Activated gamma-delta T cell treated with anti-CD3 and anti-CD28 coated beads, Interleukin-2, amount 50 U/mL, for 16 hours (primary cell): ENCODE data around the gene ITGA5.

Source experiments
- DNase-seq: peaks from one replicate; pipeline ENCODE4 v3.0.0-alpha.2; 2020; ENCODE audit warnings: low read depth

The ITGA5 gene

DNA sequence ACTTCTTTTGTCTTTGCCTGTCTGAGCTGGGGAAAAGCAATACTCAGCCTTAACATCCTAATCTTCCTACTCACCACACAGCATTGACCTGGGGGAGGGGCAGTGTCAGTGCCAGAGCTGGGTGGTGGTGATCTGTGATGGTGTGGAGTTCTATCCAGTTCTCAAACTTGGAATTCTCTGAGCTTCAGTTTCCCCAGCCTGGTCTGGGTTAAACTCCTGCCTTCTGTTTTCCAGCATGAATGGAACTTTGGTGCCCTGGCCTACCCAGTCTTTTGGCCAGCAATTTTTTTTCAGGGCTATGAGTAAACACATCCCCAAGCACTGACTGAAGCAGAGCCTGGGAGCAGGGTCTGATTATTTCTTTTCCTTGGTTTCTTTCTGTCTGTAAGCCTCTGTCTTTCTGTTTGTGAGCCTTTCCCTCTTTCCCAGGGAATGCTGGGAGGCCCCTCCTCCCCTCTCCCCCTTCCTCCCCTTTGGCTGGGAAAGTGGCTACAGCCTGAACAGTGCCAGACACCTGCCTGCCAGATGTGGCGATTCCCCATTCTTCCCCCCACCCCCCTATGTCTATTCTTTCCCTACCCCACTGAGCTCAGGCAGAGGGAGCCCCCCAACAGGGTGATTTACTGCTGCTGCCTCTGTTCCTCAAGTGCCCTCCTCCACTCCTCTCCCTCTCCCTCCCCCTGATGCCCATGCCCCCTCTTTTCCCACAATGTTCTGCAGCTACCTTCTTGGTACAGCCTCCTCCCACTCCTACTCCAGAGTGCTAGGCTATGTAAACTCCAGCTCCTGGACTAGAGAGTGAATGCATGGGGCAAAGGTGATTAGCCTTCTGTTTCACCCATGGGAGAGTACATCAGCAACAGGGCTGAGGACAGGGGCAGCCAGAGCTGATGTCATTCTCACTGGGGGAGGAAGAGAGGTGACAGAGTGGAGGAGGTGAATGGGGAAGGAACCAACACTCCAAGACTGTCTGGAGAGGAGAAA, 65.9 kb downstream of the ITGA5 start:
- DNase-seq, result no peak

DNA sequence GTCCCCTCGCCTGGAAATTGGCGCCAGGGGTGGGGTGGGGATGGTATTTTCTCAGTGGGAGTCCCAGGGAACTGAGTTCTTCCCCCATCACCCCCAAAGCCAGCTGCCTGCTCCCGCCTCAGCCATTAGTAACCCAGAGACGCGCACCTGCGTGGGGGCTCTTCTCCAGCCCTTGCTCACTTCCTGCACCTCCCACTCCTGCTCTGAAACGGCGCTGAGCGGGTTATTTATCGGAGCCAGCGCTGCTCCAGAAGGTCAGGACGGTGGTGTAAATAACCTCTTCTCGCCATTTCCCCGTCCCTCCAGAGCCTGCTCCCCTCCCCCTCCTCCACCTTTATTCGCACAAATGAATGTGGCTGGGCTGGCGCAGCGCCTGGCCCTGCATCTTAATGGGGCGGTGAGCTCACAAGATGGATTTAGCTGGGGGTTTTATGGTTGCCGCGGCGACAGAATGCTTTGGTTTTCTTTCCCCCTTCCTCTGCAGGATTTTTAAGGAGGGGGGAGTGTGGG, 67.0 kb downstream of the ITGA5 start:
- DNase-seq, result peak; percentile 13

DNA sequence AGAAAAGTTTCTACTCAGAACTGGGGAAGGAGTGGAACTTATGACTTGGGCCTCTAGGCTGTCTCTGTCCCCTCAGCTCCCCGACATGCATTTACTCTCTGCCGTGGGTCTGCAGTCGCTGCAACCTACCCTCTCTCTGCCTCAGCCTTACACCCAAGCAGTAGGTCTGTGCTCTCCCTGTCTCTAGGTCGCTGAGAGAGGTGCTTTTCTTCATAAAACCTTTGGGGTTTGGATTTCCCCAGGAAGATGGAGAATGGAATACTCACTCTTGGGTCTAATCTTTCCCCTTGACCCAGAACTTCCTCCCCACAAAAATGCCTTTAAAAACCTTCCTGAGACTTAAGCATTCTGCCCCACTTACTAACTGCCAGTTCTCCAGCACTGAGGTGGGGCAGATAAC, 67.7 kb downstream of the ITGA5 start:
- DNase-seq, result no peak

DNA sequence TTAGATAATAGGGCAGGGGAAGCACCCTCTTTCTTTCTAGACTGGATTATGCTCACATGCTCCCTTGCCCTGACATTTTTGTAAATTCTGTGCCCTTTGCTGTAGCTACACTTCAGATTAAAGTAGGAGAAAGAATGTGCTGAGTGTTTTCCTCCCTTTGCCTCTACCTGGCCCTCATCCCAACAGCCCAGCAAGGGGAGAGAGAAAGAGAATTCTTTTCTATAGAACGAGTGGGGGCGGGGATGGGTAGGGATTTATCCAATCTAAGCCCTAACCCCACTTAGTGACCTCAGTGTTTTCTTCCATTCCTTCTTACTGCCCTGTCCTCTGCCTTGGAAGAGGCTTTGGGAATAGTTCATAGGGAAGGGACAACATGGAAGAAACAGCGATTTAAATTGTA, 68.3 kb downstream of the ITGA5 start:
- DNase-seq, result no peak

DNA sequence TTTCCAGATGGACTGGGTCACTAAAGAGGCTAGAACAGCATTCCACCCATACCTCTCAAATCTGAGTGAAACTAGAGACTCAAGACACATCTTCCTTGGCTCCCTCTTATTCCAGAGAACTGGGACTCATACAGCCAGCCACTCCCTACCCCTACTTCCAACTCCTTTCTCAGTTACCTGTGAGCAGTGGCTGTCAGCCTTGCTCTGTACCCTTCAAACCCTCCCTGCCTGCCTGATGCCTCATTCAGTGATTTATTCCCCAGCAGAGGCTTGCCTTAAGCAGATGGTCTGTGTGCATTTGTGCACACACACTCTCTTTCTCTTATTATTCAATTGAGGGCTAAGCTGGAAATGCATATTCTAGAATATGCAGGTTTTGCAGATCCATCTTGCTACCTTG, 69.4 kb downstream of the ITGA5 start:
- DNase-seq, result no peak

DNA sequence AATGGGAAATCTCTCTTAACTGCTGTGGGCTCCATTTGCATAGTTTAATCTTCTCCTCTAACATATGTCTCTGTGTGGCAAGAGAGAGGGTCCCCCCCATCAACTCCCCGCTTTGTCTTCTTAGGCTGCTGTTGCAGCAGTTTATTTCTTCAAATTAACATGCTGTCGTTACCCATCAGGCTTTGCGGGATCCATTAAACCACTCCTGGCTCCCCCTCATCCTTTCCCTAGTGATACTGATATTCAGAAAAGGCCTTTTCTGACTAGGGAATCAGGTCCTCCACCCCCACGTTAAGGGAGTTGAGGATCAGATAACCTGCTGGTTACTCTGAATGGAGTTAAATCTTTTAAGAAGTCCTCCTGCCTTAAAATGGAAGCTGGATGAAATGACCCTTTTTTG, 70.0 kb downstream of the ITGA5 start:
- DNase-seq, result no peak
